Embryonic facial prominence (tissue), 1 donor: ENCODE data around the gene PDSS2.
A peak's percentile ranks its signal among the peaks of the same experiment; 100 is the strongest.

ENCODE experiments used
- DNase-seq: peaks from one replicate; pipeline ENCODE4 v3.0.0-alpha.2; 2016; ENCODE audit errors: extremely low spot score

PDSS2 gene

GRCh38 chr6:107361753-107362604 is 97.4 kb downstream of the PDSS2 start:
- no peak for DNase-seq

- no peak for DNase-seq
Observed at GRCh38 chr6:107360476-107360875, 98.9 kb downstream of the PDSS2 start.

- no peak for DNase-seq
Observed at GRCh38 chr6:107357842-107358241, 101.5 kb downstream of the PDSS2 start.

GRCh38 chr6:107357031-107357430 is 102.3 kb downstream of the PDSS2 start:
- DNase-seq: no peak

GRCh38 chr6:107355659-107356058 is 103.7 kb downstream of the PDSS2 start:
- DNase-seq: no peak

GRCh38 chr6:107354451-107354850 is 104.9 kb downstream of the PDSS2 start:
- no peak for DNase-seq

GRCh38 chr6:107353773-107354382 is 105.5 kb downstream of the PDSS2 start:
- peak; percentile 30 for DNase-seq

- no peak for DNase-seq
Observed at GRCh38 chr6:107348224-107348623, 111.1 kb downstream of the PDSS2 start.

- no peak for DNase-seq
Observed at GRCh38 chr6:107345393-107345792, 114.0 kb downstream of the PDSS2 start.

GRCh38 chr6:107344981-107345380 is 114.4 kb downstream of the PDSS2 start:
- no peak for DNase-seq

- no peak for DNase-seq
Observed at GRCh38 chr6:107344383-107344782, 115.0 kb downstream of the PDSS2 start.

- no peak for DNase-seq
Observed at GRCh38 chr6:107342144-107342543, 117.2 kb downstream of the PDSS2 start.

GRCh38 chr6:107340881-107341280 is 118.5 kb downstream of the PDSS2 start:
- DNase-seq: no peak

GRCh38 chr6:107337191-107337741 is 122.1 kb downstream of the PDSS2 start:
- no peak for DNase-seq

- DNase-seq: no peak
Observed at GRCh38 chr6:107334026-107334425, 125.3 kb downstream of the PDSS2 start.

GRCh38 chr6:107333491-107333890 is 125.9 kb downstream of the PDSS2 start:
- DNase-seq: no peak

GRCh38 chr6:107331409-107332386 is 127.7 kb downstream of the PDSS2 start:
- DNase-seq: no peak

- DNase-seq: no peak
Observed at GRCh38 chr6:107330168-107330567, 129.2 kb downstream of the PDSS2 start.

GRCh38 chr6:107329063-107329860 is 130.1 kb downstream of the PDSS2 start:
- DNase-seq: no peak

GRCh38 chr6:107328081-107328480 is 131.3 kb downstream of the PDSS2 start:
- DNase-seq: no peak
